ENCODE data around the gene CCDC85A.

DNA sequence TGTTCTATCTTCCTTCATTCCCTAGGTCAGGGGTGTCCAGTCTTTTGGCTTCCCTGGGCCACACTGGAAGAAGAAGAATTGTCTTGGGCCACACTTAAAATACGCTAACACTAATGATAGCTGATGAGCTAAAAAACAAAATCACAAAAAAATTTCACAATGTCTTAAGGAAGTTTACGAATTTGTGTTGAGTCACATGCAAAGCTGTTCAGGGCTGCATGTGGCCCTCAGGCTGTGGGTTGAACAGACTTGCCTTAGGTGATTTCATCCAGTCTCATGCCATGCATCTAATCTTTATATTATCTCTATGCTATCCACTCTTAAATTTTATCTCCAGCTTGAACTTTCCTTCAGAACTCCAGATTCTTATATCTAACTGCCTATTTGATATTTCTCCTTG lies 80.1 kb downstream of the CCDC85A start:
- TF ChIP-seq, protein P1, sequence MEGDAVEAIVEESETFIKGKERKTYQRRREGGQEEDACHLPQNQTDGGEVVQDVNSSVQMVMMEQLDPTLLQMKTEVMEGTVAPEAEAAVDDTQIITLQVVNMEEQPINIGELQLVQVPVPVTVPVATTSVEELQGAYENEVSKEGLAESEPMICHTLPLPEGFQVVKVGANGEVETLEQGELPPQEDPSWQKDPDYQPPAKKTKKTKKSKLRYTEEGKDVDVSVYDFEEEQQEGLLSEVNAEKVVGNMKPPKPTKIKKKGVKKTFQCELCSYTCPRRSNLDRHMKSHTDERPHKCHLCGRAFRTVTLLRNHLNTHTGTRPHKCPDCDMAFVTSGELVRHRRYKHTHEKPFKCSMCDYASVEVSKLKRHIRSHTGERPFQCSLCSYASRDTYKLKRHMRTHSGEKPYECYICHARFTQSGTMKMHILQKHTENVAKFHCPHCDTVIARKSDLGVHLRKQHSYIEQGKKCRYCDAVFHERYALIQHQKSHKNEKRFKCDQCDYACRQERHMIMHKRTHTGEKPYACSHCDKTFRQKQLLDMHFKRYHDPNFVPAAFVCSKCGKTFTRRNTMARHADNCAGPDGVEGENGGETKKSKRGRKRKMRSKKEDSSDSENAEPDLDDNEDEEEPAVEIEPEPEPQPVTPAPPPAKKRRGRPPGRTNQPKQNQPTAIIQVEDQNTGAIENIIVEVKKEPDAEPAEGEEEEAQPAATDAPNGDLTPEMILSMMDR (IDR thresholded peaks at IDR 0.05), result no peak
- no peak for TF ChIP-seq POLR2A (IDR thresholded peaks at IDR 0.05)
